GM15510 (cell line): ENCODE measurements around the gene EMP1.

ENCODE experiments used
- POLR2A ChIP-seq: IDR thresholded peaks from 3 replicates; pipeline ENCODE4 v1.6.1; 2011; ENCODE audit warnings: borderline replicate concordance; ENCODE audit not compliant: insufficient read length; ENCODE audit errors: extremely low read depth

Gene EMP1

GRCh38 chr12:13196130-13196921 lies at the start of gene EMP1:
TSS of gene EMP1 (plus strand) at chr12:13196726. CDS start at chr12:13211511, 14,785 bp downstream.
- no peak for TF ChIP-seq POLR2A

DNA sequence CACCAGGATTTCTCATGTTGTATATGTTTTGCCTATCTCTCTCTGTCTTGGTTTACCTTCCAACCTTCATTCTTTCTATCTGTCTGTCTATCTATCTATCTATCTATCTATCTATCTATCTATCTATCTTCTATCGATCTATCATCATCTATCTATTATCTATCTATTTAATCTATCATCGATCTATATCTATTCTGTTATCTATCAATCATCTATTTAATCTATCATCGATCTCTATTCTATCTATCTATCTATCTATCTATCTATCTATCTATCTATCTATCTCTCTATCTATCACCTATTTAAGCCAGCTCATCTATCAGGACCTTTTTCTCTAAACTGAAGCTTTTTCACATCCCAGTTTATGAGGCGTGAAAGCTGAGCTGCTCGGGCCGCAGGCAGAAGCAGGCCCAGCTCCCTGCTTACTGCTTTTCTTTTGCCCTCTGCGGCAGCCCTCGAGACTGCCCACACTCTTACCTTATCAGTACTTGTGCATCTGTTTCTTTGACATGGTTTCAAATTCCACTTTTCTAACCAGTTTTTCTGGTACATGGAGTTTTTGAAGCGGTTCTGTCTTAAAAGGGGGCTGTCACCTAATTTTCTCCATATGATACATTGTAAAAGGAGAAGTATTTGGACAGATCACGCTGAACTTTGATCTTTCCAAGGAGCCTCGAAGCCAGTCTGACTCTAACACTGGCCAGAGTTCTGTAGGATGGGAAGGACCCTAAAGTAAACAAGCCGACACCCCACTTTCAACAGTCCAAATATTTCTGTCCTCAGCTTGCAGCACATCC lies 48.6 kb upstream of the EMP1 start:
- TF ChIP-seq POLR2A, result no peak

GRCh38 chr12:13148485-13148847 lies 48.1 kb upstream of the EMP1 start:
- no peak for TF ChIP-seq POLR2A

GRCh38 chr12:13149411-13149810 lies 47.1 kb upstream of the EMP1 start:
- TF ChIP-seq POLR2A, result no peak

GRCh38 chr12:13152281-13152680 lies 44.2 kb upstream of the EMP1 start:
- no peak for TF ChIP-seq POLR2A

DNA sequence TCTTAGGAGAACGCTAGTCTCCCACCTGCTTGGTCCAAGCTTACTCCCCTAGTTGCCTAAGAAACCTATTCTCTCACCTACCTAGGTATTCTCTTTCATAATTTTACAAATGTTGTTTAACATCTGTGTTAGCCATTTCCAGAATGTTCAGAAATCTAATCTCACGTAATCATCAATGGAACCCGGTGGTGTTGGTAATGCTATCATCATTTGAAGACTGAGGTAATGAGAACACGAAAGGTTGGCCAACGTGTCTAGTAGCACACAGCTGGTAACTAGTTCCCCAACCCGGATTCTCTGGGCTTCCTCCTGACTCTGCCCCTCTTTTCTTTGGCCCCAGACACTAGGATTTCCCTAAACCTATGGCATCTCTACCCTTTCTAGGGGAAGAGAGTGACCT lies 43.8 kb upstream of the EMP1 start:
- no peak for TF ChIP-seq POLR2A

GRCh38 chr12:13153180-13153579 lies 43.3 kb upstream of the EMP1 start:
- no peak for TF ChIP-seq POLR2A

DNA sequence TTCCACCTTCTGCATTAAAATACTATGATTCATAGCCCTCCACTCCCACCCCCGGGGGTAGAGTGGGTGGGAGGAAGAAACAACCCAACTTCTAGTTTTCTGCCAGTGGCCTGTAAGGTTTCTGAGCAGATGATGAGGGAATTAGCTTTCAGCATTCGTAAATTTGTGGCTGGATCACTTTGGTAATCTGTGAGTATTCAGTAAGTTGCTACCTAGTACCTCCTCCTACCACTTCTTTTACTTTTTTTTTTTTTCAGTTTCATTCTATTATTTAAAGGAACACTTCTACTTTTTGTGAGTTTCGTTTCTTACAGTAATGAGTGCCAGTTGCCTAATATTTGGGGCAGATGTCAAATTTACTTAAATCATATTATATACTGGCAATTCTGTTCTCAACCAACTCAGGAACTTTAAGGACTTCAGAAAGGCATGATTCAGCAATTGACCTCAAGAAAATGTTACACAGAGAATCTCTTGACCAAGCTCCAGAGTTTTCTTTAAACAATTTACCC lies 42.4 kb upstream of the EMP1 start:
- no peak for TF ChIP-seq POLR2A

DNA sequence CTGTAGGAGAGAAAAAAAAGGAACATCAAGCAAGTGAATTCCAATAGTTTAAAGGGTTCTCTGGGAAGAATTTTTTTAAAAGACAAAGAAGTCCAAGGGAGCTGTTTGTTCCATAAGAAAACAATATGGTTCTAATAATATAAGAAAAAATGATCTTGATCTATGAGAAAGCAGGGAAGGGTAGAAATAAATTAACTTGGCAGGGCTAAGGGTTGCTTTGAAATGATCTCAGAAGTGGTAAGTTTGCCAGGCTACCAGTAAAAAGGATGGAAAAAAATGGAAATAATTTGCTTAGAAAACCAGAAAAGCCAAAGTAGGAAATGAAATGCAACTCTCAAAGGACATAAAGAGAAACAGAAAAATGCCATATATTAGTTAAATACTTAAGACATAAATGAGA lies 41.7 kb upstream of the EMP1 start:
- no peak for TF ChIP-seq POLR2A

DNA sequence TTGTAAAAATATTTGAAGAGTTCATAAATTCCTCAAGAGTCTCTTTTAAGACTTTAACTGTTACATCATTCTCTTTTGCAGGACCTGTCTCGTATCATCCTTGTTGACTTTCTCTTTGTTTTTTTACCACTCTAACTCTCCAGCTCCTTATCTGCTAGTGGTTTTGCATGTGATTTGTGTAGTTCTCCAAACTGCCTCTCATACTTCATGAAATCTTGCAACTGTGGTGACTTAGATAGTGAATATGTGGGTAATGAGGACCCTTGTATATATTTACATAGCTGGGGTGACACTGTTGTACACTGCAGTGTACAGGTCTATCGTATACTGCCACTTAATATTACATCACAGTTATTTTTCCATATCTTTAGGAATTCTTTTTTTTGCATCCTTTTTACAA lies 40.2 kb upstream of the EMP1 start:
- TF ChIP-seq POLR2A, result no peak

GRCh38 chr12:13161172-13161571 lies 35.4 kb upstream of the EMP1 start:
- TF ChIP-seq POLR2A, result no peak

DNA sequence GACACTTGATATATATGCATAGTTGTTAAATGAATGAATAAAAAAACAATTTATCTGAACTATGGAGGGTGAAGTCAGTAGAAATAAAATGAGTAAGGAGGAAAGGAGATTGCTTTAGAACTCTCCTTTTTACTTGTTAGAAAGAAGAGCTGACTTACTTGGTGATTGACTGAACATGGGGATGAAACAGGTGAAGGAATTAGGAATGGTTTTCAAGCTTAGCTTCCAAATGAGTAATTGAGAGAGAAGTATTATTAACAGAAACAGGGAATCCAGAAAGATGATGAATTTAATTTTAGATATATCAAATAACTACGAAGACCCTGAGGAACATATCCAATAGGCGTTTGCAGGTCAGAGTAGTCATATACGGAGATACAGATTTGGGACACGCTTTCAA lies 33.6 kb upstream of the EMP1 start:
- no peak for TF ChIP-seq POLR2A

GRCh38 chr12:13163868-13164635 lies 32.5 kb upstream of the EMP1 start:
- TF ChIP-seq POLR2A, result no peak

DNA sequence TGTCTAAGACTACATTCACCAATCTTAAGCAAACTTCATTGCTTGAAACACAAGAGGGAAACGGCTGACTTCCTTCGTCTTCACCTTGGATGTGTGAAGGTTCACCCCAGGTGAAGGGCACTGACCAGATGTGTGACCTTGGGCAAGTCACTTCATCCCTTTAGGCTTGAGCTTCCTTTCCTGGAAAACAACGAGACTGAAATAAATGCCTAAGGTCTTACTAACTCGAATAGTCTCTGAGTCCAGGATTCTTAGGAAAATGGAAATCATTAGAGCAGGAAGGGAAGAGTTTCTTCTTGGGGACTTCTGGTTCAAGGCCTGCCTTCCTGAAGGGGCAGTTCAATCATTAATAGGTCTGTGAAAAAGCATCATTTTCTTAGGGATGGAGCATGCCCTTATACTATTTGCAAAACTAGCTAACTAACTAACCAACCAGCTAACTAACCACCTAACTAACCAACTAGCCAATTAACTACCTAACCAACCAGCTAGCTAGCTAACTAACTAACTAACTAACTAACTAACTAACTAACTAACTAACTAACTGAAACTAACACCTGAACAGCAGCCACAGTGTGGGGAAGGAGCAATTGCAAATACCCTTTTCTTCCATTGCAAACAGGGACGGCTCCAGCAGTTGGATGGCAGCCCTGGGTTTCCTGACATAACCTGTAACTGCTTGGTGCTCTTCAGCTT lies 31.5 kb upstream of the EMP1 start:
- TF ChIP-seq POLR2A, result no peak
